Esophagus squamous epithelium (tissue), 4 donors: ENCODE data around the gene SESN3.

Experiments
- CTCF ChIP-seq, 6 experiments: fragments of 450-650 bp in 4 of 6; fragments of 200-600 bp in 2 of 6; sonication (generic) in 2 of 6; IDR thresholded peaks; one replicate each; pipeline ENCODE4 v1.5.1; 2016 to 2019; ENCODE audit warnings: antibody characterized with exemption in 6 of 6, mild to moderate bottlenecking in 4 of 6, moderate library complexity in 4 of 6
- POLR2A ChIP-seq, 4 donors: fragments of 450-650 bp; IDR thresholded peaks; one replicate each; pipeline ENCODE4 v1.6.1; 2017; ENCODE audit warnings: antibody characterized with exemption in 4 of 4, mild to moderate bottlenecking in 4 of 4, moderate library complexity in 3 of 4

- no peak for TF ChIP-seq POLR2A (IDR thresholded peaks at IDR 0.05)
- no peak for TF ChIP-seq CTCF (IDR thresholded peaks at IDR 0.05)
Measured at GRCh38 chr11:95152876-95153856, 77.8 kb downstream of the SESN3 start.
